WI38 (cell line): ENCODE results near the gene ZC3H4.

Experiments
- H3K4me3 ChIP-seq: 2 replicates; pipeline ENCODE4 v1.5.1; 2011; ENCODE audit warnings: low read depth, mild to moderate bottlenecking, control low read depth, low read length
- TF ChIP-seq, protein P1 (sequence below): IDR thresholded peaks from 2 replicates; pipeline ENCODE4 v1.5.1; 2012; ENCODE audit warnings: low read depth, mild to moderate bottlenecking, control low read depth, low read length

ZC3H4 gene

DNA sequence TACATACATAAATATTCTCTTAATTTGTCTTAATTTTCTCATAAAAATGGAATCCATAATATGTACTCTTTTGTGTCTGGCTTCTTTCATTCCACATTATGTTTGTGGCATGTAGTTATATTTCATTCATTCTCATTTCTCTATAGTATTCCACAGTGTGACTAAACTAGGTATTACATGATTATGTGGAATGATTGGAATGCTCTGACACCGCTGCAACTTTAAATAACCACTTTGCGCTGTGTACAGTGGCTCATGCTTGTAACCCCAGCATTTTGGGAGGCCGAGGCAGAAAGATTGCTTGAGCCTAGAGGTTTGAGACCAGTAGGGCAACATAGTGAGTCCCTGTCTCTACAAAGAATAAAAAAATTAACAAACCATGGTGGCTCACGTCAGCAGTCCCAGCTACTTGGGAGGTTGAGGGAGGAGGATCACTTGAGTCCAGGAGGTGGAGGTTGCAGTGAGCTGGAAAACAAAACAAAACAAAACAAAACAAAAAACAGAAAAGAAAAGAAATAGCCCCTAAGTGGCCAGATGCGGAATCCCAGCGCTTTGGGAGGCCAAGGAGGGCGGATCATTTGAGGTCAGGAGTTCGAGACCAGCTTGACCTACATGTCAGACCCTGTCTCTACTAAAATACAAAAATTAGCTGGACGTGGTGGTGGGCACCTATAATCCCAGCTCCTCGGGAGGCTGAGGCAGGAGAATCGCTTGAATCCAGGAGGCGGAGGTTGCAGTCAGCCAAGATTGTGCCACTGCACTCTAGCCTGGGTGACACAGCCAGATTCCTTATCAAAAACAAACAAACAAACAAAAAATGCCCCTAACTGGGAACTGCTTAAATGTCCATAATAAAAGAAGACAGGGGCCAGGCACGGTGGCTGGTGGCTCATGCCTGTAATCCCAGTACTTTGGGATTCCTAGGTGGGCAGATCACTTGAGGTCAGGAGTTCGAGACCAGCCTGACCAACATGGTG lies 9.1 kb upstream of the ZC3H4 start:
- TF ChIP-seq, protein P1, sequence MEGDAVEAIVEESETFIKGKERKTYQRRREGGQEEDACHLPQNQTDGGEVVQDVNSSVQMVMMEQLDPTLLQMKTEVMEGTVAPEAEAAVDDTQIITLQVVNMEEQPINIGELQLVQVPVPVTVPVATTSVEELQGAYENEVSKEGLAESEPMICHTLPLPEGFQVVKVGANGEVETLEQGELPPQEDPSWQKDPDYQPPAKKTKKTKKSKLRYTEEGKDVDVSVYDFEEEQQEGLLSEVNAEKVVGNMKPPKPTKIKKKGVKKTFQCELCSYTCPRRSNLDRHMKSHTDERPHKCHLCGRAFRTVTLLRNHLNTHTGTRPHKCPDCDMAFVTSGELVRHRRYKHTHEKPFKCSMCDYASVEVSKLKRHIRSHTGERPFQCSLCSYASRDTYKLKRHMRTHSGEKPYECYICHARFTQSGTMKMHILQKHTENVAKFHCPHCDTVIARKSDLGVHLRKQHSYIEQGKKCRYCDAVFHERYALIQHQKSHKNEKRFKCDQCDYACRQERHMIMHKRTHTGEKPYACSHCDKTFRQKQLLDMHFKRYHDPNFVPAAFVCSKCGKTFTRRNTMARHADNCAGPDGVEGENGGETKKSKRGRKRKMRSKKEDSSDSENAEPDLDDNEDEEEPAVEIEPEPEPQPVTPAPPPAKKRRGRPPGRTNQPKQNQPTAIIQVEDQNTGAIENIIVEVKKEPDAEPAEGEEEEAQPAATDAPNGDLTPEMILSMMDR, result no peak
- no peak overlapping the region for H3K4me3 ChIP-seq

DNA sequence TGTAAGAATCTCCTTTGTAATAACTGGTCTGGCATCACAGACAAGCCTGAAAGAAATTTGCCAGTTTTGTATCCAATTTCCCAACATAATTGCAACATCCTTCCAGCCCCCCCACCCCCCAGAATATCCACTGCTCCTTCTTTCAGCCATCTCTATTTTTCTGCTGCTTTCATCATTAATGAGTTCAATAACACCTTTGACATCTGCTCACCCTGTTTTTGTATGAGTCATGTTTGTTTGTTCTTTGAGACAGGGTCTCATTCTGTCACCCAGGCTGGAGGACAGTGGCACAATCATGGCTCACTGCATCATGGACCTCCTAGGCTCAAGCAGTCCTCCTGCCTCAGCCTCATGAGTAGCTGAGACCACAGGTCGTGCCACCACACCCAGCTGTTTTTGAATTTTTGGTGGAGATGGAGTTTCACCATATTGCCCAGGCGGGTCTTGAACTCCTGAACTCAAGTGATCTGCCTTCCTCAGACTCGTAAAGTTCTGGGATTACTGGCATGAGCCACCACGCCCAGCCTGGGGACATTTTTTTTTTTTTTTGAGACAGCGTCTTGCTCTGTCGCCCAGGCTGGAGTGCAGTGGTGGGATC lies 7.0 kb upstream of the ZC3H4 start:
- TF ChIP-seq, protein P1, result no peak
- H3K4me3 ChIP-seq, result no peak overlapping the region

DNA sequence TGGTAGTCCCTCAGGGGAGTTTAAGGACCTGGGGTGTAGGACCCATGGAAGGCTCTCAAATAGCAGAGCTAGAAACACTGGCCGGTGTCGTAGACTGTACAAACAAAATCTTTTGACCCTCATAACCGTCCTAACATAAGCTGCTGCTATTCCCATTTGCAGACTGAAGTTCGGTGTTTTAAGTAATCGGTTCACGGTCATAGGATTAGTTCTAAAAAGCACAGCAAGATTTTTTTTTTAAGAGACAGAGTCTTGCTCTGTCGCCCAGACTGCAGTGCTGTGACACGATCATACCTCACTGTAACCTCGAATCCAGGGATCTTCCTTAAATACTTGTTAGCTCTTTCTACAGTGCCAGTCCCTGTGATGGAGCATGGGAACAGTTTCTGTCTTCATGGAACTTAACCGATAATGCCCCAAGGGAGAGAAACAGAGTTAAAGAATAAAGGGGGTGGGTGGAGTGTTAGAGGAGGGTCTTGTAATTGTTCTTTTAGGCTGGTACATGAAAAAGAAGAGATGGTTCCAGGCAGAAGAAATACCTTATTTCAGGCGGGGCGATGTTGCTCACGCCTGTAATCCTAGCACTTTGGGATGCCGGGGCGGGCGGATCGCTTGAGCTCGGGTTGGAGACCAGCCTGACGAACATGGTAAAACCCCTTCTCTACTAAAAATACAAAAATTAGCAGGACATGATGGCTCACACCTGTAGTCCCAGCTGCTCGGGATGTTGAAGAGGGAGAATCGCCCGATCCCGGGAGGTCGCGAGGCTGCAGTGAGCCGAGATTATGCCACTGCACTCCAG lies 475 bp upstream of the ZC3H4 start:
- H3K4me3 ChIP-seq, result peak overlapping the region; percentile 80
- TF ChIP-seq, protein P1, result no peak

DNA sequence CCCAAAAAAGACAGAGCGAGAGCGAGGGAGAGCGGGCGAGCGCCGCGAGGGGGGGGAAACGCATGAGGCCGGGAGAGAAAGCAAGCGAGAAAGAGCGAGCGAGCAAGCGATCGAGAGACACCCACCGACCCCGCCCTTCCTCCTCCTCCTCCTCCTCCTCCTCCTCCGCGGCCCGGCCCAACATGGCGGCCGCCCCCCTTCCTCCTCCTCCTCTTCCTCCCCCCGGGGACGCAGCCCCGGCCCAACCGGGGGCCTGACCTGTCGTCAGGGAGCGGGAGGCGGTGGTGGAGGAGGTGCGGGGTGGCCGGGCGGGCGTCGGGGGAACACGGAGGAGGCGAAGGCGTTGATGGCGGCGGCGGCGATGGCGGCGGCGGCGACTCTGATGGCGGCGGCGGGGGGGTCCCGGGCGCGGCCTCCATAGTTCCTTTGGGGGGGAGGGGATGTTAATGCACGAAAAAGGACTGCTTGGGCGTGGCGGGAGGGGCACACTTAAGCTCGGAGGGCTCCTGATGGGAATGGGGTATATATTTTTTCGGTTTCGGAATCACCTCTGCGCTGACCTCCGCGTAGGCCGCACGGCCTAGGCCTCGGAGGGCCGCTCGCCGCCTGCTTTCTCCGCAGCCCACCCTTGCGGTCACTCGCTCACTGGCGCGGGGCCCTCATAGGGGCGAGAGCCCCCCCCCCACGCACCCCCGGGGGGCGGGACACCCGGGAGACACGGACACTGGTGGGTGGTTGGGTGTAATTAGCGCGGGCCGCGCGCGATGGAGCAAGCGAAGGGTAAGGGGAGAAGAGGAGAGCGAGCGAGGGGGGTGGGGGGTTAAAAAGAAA lies 1.2 kb downstream of the ZC3H4 start:
- TF ChIP-seq, protein P1, result no peak
- peak overlapping the region; percentile 80 for H3K4me3 ChIP-seq

DNA sequence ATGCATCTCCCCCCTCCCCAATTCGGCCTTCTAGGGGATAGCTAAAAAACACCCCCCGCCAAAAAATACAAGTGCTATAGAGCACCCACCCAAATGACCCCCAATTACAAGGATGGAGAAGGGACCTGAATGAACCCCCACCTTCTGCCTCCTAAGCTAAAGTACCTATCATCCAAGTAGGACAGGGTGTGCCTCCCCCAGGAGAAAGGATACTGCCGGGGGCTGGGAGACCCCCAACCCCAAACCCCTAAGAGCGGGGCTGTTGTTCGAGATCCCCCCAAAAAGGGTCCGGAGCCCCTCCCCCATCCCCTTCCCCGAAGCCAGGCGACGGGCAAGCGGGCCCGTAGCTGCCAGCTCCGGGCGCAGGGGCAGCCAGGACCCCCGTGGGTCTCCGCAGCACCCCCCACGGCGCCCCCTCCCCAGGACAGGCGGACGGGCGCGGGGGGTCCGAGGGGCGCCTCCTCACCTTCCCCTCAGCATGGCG lies 1.9 kb downstream of the ZC3H4 start:
- TF ChIP-seq, protein P1, result no peak
- H3K4me3 ChIP-seq, result peak overlapping the region; percentile 80

DNA sequence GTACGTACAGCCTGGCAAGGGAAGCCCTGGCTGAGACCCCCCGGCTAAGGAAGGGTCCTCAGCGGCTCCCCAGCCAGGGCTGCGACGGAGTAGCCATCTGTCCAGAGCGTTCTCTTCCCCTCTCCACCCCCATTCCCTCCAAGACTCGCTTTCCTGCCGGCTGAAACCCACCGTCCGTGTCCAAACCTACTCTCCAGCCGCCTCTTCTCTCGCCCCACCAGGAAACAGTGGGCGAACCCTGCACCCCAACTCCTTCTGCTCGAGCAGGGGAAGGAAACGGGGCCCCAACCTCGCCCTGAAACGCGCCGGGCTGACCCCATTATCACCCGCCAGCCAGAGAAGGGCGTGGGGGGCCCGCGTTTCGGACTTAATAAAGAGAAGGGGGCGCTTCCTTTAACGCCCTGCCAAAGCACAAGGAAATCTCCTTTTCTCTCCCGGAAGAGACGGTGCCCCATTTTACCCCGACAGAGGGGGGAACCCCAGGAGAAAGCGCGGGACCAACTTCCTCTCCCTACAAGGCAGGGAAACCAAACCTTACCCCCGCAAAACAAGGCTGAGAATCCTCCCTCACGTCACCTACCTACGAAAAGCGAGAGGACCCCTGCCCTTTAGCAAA lies 2.5 kb downstream of the ZC3H4 start:
- TF ChIP-seq, protein P1, result no peak
- peak overlapping the region; percentile 80 for H3K4me3 ChIP-seq
